ENCODE results near the gene TBCEL.

Gene TBCEL

GRCh38 chr11:121041072-121041471 is 17.2 kb downstream of the TBCEL start:
- TF ChIP-seq CTCF (IDR thresholded peaks at IDR 0.05; ENCODE audit: extremely low read depth, insufficient read depth, missing control alignments) = no peak
- no peak for DNase-seq (ENCODE audit: low spot score)
- in situ Hi-C loops (cut with MboI; ENCODE audit: low pct_unique_long_range_greater_than_20kb, low sequenced_read_pairs, unreplicated experiment) = no loop called here

- in situ Hi-C loops (cut with MboI; ENCODE audit: low pct_unique_long_range_greater_than_20kb, low sequenced_read_pairs, unreplicated experiment) = no loop called here
- TF ChIP-seq CTCF (IDR thresholded peaks at IDR 0.05; ENCODE audit: extremely low read depth, insufficient read depth, missing control alignments) = no peak
- no peak for DNase-seq (ENCODE audit: low spot score)
These were observed 18.4 kb downstream of the TBCEL start for GRCh38 chr11:121042296-121042695.

GRCh38 chr11:121047926-121048325 is 24.0 kb downstream of the TBCEL start:
- no peak for TF ChIP-seq CTCF (IDR thresholded peaks at IDR 0.05; ENCODE audit: extremely low read depth, insufficient read depth, missing control alignments)
- in situ Hi-C loops (cut with MboI; ENCODE audit: low pct_unique_long_range_greater_than_20kb, low sequenced_read_pairs, unreplicated experiment) = no loop called here
- no peak for DNase-seq (ENCODE audit: low spot score)

GRCh38 chr11:121048464-121049233 is 24.7 kb downstream of the TBCEL start:
- no peak for TF ChIP-seq CTCF (IDR thresholded peaks at IDR 0.05; ENCODE audit: extremely low read depth, insufficient read depth, missing control alignments)
- in situ Hi-C loops (cut with MboI; ENCODE audit: low pct_unique_long_range_greater_than_20kb, low sequenced_read_pairs, unreplicated experiment) = no loop called here
- DNase-seq (ENCODE audit: low spot score) = no peak

GRCh38 chr11:121053244-121053643 is 29.3 kb downstream of the TBCEL start:
- no peak for DNase-seq (ENCODE audit: low spot score)
- TF ChIP-seq CTCF (IDR thresholded peaks at IDR 0.05; ENCODE audit: extremely low read depth, insufficient read depth, missing control alignments) = no peak
- in situ Hi-C loops (cut with MboI; ENCODE audit: low pct_unique_long_range_greater_than_20kb, low sequenced_read_pairs, unreplicated experiment) = no loop called here

GRCh38 chr11:121054266-121054665 is 30.4 kb downstream of the TBCEL start:
- in situ Hi-C loops (cut with MboI; ENCODE audit: low pct_unique_long_range_greater_than_20kb, low sequenced_read_pairs, unreplicated experiment) = no loop called here

More at GRCh38 chr11:121054266-121054665, 30.4 kb downstream of the TBCEL start:
- no peak for TF ChIP-seq CTCF (IDR thresholded peaks at IDR 0.05; ENCODE audit: extremely low read depth, insufficient read depth, missing control alignments)
- DNase-seq (ENCODE audit: low spot score) = no peak

All from GM13977 (cell line).